DMS79 treated with DMSO at 0.1 percent for 48 hours (cell line): ENCODE measurements around the gene SPATA31E1.

ENCODE experiments used
- DNase-seq: peaks from one replicate; lab custom pipeline; 2025; lab: John Stamatoyannopoulos, UW

SPATA31E1 gene

GRCh38 chr9:87863882-87864465 lies 18.7 kb upstream of the SPATA31E1 start:
- DNase-seq, result no peak

DNA sequence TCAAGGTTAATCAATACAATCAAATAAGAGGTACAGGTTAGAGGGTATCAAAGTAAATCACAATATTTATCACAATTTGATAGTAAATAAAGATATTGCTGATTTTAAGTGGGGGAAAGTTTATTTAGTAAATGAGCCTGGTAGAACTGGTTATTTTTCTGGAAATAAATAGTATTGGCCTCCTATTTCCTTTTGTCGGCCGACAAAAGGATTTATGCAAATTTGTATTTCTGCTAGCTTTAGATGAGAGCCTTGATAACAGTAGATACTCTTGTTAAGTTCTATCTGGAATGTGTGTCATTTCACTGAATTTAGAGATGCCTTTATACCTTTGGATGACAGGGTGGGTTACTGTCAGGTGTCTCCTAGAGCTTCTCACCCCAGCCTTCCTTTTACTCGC lies 17.8 kb upstream of the SPATA31E1 start:
- no peak for DNase-seq

GRCh38 chr9:87865626-87866025 lies 17.1 kb upstream of the SPATA31E1 start:
- no peak for DNase-seq

- DNase-seq, result no peak
Observed at GRCh38 chr9:87867391-87867790, 15.3 kb upstream of the SPATA31E1 start.

- DNase-seq, result no peak
Observed at GRCh38 chr9:87868175-87868574, 14.5 kb upstream of the SPATA31E1 start.

DNA sequence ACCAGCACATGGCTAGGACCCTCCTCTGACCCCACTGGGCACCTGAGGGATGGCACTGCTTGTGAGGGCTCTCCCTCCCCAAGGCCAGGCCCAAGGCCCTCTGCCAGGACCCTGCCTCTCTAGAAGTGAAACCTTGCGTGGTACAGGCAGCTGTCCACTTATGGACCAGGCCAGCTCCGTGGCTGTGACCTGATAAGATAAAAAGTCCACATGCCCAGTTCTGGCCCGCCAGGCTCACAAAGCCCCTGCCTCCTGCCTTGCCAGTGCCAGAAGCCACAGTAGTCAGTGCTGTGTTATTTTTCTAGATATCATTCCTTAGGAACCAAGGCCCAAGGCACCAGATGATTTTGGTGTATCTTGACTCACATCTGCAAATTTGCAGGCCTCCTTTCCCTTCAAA lies 14.0 kb upstream of the SPATA31E1 start:
- DNase-seq, result no peak

DNA sequence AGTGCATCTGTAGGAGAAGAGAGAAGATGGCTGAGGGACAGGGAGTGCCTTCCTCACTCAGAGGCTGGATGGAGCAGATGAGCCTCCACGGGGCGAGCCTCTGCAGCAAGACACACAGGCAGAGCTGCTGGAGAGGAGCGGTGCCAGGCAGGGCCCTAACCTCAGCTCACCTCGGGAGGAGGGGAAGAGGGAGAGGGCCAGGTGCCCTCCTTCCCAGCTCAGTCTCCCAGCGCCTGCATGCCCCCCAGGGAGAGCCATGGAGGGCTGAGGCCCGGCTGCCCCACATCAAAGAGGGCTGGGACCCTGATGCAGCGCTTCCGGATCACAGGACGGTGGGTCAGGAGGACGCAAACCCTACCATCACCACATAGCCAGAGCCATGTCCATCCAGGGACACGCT lies 13.6 kb upstream of the SPATA31E1 start:
- no peak for DNase-seq

- DNase-seq, result no peak
Observed at GRCh38 chr9:87871425-87872078, 11.1 kb upstream of the SPATA31E1 start.

DNA sequence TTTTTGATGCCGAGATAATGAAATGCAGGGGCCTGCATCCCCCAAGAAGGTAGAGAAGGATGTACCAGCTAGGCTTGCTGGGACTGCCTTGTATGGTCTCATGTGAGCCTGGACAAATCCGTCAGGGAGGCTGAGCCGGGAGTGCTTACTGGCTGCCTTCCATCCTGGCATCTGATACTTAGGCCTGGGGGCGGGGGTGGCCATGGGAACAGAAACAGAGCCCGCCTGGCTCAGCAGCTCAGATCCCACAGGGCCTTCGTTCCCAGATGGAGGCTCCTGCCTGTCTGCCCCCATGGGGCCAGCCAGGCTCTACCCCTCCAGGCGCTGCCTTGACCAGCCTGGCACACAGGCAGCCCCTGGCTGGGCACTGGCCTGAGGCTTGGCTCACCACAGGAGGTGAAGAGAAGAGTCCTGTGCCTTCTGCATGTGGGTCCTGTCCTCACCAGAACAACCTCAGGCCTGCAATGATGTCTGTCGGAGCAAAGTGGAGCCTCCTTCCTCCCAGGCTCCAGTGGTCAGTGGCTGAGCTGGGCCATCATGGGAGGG lies 10.5 kb upstream of the SPATA31E1 start:
- DNase-seq, result no peak

DNA sequence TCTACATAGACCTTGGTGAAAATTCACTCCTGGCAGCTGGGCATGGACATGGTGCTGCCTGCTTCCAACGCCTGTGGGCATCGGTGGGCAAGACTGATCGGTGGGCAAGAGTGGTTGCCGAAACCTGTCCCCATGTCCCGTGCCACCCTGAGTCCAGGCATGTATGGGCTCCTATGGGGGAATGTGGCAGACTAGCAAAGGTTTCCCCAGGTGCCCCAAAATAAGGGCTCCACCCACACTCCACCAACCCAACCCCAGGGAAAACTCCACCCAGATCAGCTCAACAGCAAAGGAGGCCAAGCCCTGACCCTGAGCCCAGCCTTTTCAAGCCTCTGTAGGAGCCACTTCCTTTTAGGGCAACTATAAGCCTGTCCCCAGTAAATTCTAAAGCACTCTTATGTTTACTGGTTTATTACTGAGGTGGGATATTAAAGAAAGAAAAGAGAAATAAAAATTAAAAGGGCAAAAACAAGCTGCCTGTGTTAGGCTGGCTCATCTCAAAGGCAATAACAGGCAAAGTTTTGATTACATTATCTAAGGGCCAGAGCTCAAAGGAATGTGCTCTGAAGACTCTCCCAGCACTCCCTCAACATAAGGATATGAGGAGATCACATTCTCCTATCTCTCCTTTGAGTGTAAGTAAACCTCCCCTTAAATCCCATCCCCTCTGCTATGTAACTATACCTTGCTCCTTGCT lies 8.9 kb upstream of the SPATA31E1 start:
- no peak for DNase-seq

DNA sequence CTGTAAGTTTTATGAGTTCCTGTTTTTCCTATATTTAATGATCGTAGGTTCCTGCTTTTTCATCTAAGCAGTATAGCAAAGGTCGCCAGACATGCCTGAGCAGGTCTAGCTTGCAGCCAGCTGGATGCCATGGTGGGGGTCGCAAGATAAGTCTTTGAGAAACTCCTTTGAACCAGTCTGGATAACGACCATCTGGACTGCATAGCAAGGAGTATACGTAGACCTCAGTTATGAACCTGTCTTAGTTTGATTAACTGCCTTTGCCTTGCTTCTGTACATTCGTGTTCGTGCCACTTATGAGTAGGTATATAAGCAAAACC lies 8.4 kb upstream of the SPATA31E1 start:
- no peak for DNase-seq

DNA sequence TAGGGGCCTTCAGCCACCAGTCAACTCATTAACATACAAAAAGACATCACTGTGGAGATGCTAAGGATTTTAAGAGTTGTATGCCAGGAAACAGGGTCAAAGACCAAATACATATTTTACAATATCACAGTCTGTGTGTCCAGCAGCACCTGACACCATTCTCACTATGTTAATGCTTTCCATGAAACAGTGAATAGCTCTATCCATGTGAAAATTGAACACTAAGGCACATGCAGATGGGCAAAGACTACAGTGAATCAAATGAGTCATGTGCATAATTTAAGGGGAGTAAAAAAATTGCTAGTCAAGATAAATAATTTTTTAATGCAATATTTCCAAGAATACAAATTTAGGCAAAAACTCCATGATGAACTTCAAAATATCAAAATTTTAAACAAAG lies 7.6 kb upstream of the SPATA31E1 start:
- no peak for DNase-seq

- no peak for DNase-seq
Observed at GRCh38 chr9:87875831-87876545, 6.7 kb upstream of the SPATA31E1 start.

GRCh38 chr9:87876708-87877107 lies 6.0 kb upstream of the SPATA31E1 start:
- DNase-seq, result no peak

GRCh38 chr9:87878989-87879511 lies 3.6 kb upstream of the SPATA31E1 start:
- no peak for DNase-seq

GRCh38 chr9:87880116-87880515 lies 2.6 kb upstream of the SPATA31E1 start:
- DNase-seq, result no peak

- no peak for DNase-seq
Observed at GRCh38 chr9:87880683-87881082, 2.0 kb upstream of the SPATA31E1 start.

- no peak for DNase-seq
Observed at GRCh38 chr9:87883274-87883673, 597 bp downstream of the SPATA31E1 start.

GRCh38 chr9:87883990-87884389 lies 1.3 kb downstream of the SPATA31E1 start:
- DNase-seq, result no peak

- DNase-seq, result no peak
Observed at GRCh38 chr9:87884578-87885459, 2.1 kb downstream of the SPATA31E1 start.

DNA sequence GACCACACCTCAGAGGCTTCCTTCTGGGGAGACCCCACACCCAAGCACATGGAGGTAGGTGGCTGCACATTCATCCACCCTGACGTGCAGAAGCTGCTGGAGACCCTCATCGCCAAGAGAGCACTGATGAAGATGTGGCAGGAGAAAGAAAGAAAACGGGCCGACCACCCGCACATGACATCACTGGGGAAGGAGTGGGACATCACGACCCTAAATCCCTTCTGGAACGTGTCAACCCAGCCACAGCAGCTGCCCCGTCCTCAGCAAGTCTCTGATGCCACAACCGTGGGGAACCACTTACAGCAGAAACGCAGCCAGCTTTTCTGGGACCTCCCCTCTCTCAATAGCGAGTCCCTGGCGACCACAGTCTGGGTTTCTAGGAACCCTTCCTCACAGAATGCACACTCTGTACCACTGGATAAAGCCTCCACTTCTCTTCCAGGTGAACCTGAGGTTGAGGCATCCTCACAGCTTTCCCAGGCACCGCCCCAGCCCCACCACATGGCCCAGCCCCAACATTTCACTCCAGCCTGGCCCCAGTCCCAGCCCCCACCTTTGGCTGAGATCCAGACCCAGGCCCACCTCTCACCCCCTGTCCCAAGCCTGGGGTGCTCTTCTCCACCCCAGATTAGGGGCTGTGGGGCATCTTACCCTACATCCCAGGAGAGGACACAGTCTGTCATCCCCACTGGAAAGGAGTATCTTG lies 3.0 kb downstream of the SPATA31E1 start:
- no peak for DNase-seq
